ENCODE measurements around the gene CHST13. TPM values are rescaled to one million over a fixed set of nuclear protein-coding genes. Genes with fewer than 3 reads are reported as not detected.
A peak's percentile ranks its signal among the peaks of the same experiment; 100 is the strongest.

The CHST13 gene
- total RNA-seq, 1 donor from 2014 or later, result not detected

- DNase-seq (ENCODE audit: low read depth), result no peak
Measured at GRCh38 chr3:126553284-126554084, 29.5 kb downstream of the CHST13 start.

- DNase-seq (ENCODE audit: low read depth), result peak; percentile 23
Measured at GRCh38 chr3:126554560-126555525, 30.9 kb downstream of the CHST13 start.

- no peak for DNase-seq (ENCODE audit: low read depth)
Measured at GRCh38 chr3:126555795-126556636, 32.1 kb downstream of the CHST13 start.

DNA sequence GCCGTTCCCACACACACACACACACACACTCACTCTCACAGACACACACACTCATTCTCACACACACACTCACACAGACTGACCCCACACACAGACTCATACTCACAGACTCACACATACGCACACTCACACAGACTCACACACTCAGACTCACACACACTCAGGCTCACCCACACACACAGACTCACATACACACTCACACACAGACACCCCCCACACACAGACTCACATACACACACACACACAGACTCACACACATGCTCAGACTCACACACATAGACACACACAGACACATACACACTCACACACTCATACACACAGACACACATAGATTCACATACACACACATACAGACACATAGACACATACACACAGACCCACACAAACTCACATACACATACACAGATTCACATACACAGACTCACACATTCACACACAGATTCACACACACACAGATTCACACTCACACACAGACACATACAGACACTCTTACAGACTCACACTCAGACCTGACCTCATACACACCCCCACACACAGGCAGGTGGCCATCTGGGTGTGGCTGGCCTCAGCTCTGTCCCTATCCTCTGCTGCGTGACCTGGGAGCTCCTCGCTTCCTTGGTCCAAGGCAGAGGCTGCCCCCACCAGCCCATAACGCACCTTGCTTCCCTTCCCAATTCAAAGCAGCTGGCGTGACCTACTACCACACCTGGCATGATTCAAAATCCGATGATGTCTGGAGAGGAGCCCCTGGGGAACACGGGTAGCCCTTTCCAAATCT is 32.9 kb downstream of the CHST13 start:
- no peak for DNase-seq (ENCODE audit: low read depth)

- DNase-seq (ENCODE audit: low read depth), result no peak
Measured at GRCh38 chr3:126557415-126557745, 33.4 kb downstream of the CHST13 start.

- peak; percentile 32 for DNase-seq (ENCODE audit: low read depth)
Measured at GRCh38 chr3:126557761-126558160, 33.8 kb downstream of the CHST13 start.

GRCh38 chr3:126558336-126559071 is 34.5 kb downstream of the CHST13 start, which contains the start of gene C3orf22:
Gene C3orf22 (minus strand): TSS chr3:126558932. CDS start chr3:126553390, 5,542 bp downstream.
- peak; percentile 10 for DNase-seq (ENCODE audit: low read depth)

GRCh38 chr3:126562737-126563276 is 38.9 kb downstream of the CHST13 start:
- no peak for DNase-seq (ENCODE audit: low read depth)

DNA sequence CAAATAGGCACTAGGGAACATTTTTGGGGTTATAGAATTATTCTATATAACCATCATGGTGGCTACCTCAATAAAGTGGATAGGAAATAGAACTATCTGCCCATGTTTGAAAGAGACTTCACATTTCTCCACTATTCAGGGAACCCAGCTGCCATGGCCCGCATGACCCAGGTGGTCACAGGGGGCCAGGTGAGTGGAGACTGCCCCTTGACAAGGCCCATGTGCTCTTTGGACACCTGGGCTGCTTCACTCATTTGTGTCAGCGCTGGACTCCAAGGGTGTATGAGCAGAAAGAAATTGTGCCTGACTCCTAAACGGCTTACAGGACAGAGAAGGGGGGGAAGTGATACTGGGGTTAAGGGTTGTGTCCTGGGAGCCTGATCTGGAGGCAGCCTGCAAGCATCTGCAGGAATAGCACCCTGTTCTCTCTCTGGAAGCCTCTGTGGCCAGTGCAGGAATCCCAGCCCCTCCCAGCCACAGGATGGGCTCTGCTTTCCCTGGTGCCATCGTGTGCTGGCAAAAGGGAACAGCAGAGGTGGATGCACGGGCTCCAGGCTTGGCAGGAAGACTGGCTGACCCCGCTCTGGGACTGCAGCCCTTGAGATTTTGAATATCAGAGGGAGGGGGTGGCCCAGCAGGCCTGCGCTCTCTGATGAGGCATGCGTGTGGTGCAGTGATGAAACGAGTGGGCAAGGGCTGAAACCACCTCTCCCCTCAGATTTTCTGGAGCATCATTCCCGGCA is 43.9 kb downstream of the CHST13 start:
- peak; percentile 66 for DNase-seq (ENCODE audit: low read depth)

DNA sequence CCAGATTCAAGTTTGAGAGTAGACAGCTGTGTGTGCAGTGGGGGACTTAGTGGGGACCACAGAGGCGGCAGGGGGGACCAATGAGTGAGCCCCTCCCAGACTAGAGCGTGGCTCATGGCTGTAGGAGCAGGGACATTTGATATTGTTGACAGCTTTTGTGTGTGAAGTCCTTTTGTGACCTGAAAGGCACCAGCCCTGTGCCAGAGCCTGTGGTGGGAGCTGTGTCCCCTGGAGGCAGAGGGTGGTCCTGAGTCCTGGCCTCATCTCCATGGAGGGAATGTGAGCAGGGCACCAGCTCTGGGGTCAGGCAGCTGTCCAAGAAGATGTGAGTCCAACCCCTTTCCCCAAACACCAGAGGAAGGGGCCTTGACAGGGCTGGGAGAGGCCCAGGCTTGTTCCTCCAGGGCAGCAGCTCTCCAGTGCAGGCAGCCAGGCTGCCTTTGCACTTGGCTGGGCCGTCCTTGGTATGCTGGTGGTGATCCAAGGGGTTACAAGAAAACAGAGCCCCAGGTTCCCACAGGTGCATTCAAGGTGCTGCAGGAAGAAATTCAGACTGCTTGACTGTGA is 44.9 kb downstream of the CHST13 start:
- no peak for DNase-seq (ENCODE audit: low read depth)

GRCh38 chr3:126569390-126569975 is 45.5 kb downstream of the CHST13 start:
- no peak for DNase-seq (ENCODE audit: low read depth)

DNA sequence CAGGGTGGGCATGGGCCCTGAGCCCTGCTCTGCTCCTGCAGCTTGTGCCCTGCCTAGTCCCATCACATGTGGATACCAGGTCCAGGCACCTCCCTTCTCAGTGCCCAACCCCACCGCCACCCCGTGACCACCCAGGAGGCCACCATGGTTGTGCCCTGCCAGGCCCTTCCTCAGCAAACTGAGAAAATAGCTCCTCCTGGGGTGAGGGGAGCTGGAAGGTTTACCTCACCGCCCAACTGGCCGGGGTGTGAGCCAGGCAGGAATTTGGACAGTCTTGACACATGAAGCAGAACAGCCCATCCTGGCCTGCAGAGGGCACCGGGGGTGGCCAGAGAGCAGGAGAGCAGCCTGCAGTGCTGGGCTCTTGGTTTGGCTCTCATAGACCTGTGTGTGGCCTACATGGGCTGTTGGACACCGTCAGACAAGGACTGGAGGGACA is 46.2 kb downstream of the CHST13 start:
- DNase-seq (ENCODE audit: low read depth), result no peak

GRCh38 chr3:126571078-126571477 is 47.1 kb downstream of the CHST13 start:
- peak; percentile 20 for DNase-seq (ENCODE audit: low read depth)

DNA sequence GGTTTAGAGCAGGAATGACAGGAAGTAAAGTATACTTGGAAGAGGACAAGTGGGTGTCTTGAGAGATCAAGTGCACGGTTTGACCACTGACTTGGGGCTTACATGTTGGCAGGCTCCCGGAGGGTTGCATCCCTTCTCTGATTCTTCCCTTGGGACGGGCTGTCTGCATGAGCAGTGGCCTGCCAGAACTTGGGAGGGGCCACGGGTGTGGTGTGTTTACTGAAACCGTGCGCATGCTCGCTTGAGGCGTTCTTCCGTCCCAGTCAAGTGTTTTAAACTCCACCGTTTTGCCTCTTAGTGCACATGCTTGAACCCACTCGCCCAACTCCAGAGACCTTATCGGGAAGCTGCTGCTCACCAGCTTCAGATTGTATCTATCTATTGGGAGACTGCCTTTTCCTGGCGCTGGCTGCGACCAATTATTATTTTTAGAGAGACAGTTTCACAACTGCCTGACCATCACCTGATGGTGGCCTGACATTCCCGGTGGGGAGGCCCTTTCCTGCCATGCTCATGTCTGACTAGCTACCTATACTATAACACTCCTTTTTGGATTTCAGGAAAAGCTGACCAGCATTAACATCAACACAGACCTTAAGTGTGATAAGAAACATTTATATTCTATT is 49.6 kb downstream of the CHST13 start:
- DNase-seq (ENCODE audit: low read depth), result no peak

GRCh38 chr3:126577261-126577660 is 53.3 kb downstream of the CHST13 start:
- DNase-seq (ENCODE audit: low read depth), result no peak

DNA sequence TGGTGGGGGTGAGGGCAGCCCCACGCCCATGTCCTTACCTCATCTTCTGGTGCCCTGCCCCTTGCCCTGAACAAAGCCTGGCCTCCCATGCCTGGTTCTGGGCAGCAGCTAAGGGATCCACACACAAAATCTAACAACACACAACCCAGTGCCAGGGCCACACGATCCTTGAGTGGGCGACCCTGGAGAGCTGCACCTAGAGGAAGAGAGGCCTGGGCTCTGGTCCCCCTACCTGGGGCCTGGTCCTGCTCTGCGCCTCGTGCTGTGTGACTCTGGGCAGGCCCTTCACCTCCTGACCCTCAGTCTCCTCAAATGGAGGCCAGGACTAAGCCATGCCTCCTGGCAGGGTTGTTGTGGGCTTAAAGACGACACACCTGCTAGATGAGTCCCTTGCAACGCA is 54.7 kb downstream of the CHST13 start:
- DNase-seq (ENCODE audit: low read depth), result no peak

DNA sequence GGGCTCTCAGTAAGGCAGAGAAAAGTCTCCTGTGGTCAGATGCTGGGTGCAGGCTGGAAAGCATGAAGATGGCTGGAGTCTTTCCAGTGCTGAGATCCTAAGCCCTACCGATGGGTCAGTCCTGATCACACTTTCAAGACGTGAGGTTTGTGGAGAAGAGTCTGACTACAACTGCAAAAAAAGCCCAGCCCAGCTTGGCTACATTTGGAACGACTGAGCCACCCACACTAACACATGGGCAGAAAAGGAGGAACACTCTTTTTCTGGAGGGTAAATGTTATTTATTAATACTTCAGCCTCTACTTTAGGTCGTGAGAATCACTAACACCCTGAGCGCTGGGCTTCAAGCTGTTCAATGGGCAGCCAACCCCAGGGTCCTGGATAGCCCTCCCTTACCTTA is 56.8 kb downstream of the CHST13 start:
- no peak for DNase-seq (ENCODE audit: low read depth)
